HepG2 (cell line): Measurements from ENCODE around the gene POPDC2. TPM values are rescaled to one million over a fixed set of nuclear protein-coding genes. Genes with fewer than 3 reads are reported as not detected.

Source experiments
- GFI1 ChIP-seq: sonication (generic); formaldehyde crosslinking; IDR thresholded peaks from 2 replicates; pipeline ENCODE4 v1.5.0; 2020; ENCODE audit warnings: missing genetic modification reagents, mild to moderate bottlenecking, borderline replicate concordance
- JUNB ChIP-seq: sonication (generic); formaldehyde crosslinking; IDR thresholded peaks from 2 replicates; pipeline ENCODE4 v1.8.0; 2022; ENCODE audit warnings: missing genetic modification reagents, mild to moderate bottlenecking, borderline replicate concordance
- KMT2A ChIP-seq: sonication (generic); formaldehyde crosslinking; IDR thresholded peaks from 2 replicates; pipeline ENCODE4 v1.4.0; 2020; ENCODE audit warnings: missing genetic modification reagents
- SNAPC2 ChIP-seq: sonication (generic); formaldehyde crosslinking; IDR thresholded peaks from 2 replicates; pipeline ENCODE4 v1.8.1; 2022; ENCODE audit warnings: mild to moderate bottlenecking, missing genetic modification reagents
- ZFP90 ChIP-seq: sonication (generic); formaldehyde crosslinking; IDR thresholded peaks from 2 replicates; pipeline ENCODE4 v1.8.0; 2022; ENCODE audit warnings: missing genetic modification reagents, mild to moderate bottlenecking, inconsistent platforms, borderline replicate concordance
- ZNF660 ChIP-seq: sonication (generic); formaldehyde crosslinking; IDR thresholded peaks from 2 replicates; pipeline ENCODE4 v1.5.1; 2020; ENCODE audit warnings: mild to moderate bottlenecking, low read depth, missing genetic modification reagents, borderline replicate concordance
- ZNF670 ChIP-seq: sonication (generic); formaldehyde crosslinking; IDR thresholded peaks from 2 replicates; pipeline ENCODE4 v1.8.0; 2022; ENCODE audit warnings: mild to moderate bottlenecking, missing genetic modification reagents, borderline replicate concordance
- ZNF746 ChIP-seq: sonication (generic); formaldehyde crosslinking; IDR thresholded peaks from 2 replicates; pipeline ENCODE4 v1.8.0; 2022; ENCODE audit warnings: mild to moderate bottlenecking, missing genetic modification reagents
- ZNF891 ChIP-seq: sonication (generic); formaldehyde crosslinking; IDR thresholded peaks from 2 replicates; pipeline ENCODE4 v1.5.0; 2020; ENCODE audit warnings: mild to moderate bottlenecking, missing genetic modification reagents
- polyA plus RNA-seq, 8 experiments: library from polyadenylated mRNA; depleted of rRNA in 3 of 8; stranded (reverse) in 7 of 8; unstranded in 1 of 8; fragments of >200 nt; fragmentation: Illumina TruSeq in 4 of 8; extraction: Trizol in 4 of 8; gene quantifications; 2 replicates each; pipeline versions ENCODE4 v1.2.1 to v1.2.3, GENCODE V29; 2011 to 2016; ENCODE audit warnings: low read depth in 4 of 8, missing spikeins in 1 of 8, mixed read lengths in 1 of 8; ENCODE audit not compliant: insufficient read depth in 1 of 8
- total RNA-seq, 5 experiments: library from RNA; depleted of rRNA; stranded (reverse); fragments of >200 nt; fragmentation: Illumina TruSeq; extraction: Trizol; gene quantifications; 2 replicates each; pipeline ENCODE4 v1.2.3, GENCODE V29; 2016; ENCODE audit warnings: low read depth in 1 of 5
- TF ChIP-seq, protein P1 (sequence below): sonication (generic); formaldehyde crosslinking; IDR thresholded peaks from 2 replicates; pipeline ENCODE4 v1.4.0; 2020; ENCODE audit warnings: mild to moderate bottlenecking, missing genetic modification reagents, borderline replicate concordance
- TF ChIP-seq, protein P2 (sequence below): sonication (generic); formaldehyde crosslinking; IDR thresholded peaks from 2 replicates; pipeline ENCODE4 v1.4.0; 2020; ENCODE audit warnings: missing genetic modification reagents
- TF ChIP-seq, protein P3 (sequence below): IDR thresholded peaks from 2 replicates; pipeline ENCODE4 v1.6.1; 2016; ENCODE audit warnings: missing genetic modification reagents, missing compliant biosample characterization

POPDC2 gene
- total and polyA plus RNA-seq, 2 of the 13 experiments (the other 11 are each of a cell fraction or from before 2014, with no cell fraction given) = 0.18 to 0.58 TPM

DNA sequence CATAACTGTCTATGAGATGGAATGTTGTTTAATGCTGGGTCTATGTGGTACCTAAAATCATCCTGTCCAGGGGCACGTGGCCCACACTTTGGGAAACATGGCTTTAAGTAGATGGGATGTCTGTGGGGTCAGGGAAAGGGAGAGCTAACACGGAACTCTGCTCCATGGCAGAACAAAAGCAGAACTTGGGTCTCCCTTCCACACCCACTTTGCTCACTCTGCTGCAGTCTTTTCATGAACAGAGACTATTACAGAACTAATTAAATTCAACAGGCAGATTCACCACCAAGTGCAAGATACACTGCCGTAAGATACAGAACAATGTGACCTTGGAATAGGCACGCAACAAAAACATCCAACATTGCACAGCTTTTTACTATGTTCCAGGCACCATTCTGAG is 28.2 kb downstream of the POPDC2 start (continued):
- TF ChIP-seq, protein P1, sequence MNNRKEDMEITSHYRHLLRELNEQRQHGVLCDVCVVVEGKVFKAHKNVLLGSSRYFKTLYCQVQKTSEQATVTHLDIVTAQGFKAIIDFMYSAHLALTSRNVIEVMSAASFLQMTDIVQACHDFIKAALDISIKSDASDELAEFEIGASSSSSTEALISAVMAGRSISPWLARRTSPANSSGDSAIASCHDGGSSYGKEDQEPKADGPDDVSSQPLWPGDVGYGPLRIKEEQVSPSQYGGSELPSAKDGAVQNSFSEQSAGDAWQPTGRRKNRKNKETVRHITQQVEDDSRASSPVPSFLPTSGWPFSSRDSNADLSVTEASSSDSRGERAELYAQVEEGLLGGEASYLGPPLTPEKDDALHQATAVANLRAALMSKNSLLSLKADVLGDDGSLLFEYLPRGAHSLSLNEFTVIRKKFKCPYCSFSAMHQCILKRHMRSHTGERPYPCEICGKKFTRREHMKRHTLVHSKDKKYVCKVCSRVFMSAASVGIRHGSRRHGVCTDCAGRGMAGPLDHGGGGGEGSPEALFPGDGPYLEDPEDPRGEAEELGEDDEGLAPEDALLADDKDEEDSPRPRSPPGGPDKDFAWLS (CRISPR knock-in tag) = no peak
- TF ChIP-seq GFI1 = no peak
- TF ChIP-seq ZNF670 (CRISPR knock-in tag) = no peak
- TF ChIP-seq, protein P2, sequence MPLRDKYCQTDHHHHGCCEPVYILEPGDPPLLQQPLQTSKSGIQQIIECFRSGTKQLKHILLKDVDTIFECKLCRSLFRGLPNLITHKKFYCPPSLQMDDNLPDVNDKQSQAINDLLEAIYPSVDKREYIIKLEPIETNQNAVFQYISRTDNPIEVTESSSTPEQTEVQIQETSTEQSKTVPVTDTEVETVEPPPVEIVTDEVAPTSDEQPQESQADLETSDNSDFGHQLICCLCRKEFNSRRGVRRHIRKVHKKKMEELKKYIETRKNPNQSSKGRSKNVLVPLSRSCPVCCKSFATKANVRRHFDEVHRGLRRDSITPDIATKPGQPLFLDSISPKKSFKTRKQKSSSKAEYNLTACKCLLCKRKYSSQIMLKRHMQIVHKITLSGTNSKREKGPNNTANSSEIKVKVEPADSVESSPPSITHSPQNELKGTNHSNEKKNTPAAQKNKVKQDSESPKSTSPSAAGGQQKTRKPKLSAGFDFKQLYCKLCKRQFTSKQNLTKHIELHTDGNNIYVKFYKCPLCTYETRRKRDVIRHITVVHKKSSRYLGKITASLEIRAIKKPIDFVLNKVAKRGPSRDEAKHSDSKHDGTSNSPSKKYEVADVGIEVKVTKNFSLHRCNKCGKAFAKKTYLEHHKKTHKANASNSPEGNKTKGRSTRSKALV (CRISPR knock-in tag) = no peak
- TF ChIP-seq ZNF891 (CRISPR knock-in tag) = no peak
- no peak for TF ChIP-seq ZNF660 (CRISPR knock-in tag)
- TF ChIP-seq KMT2A = no peak
- no peak for TF ChIP-seq ZNF746 (CRISPR knock-in tag)
- no peak for TF ChIP-seq ZFP90 (CRISPR knock-in tag)
- no peak for TF ChIP-seq SNAPC2 (CRISPR knock-in tag)
- TF ChIP-seq, protein P3, sequence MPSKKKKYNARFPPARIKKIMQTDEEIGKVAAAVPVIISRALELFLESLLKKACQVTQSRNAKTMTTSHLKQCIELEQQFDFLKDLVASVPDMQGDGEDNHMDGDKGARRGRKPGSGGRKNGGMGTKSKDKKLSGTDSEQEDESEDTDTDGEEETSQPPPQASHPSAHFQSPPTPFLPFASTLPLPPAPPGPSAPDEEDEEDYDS (CRISPR knock-in tag) = no peak
- no peak for TF ChIP-seq JUNB
